ENCODE results near the gene SLC17A9. TPM values are rescaled to one million over a fixed set of nuclear protein-coding genes. Genes with fewer than 3 reads are reported as not detected.

SLC17A9 gene
- total and polyA plus RNA-seq, 2 donors (not counting 1 experiment from before 2014, with no cell fraction given): 33.0 to 141 TPM

DNA sequence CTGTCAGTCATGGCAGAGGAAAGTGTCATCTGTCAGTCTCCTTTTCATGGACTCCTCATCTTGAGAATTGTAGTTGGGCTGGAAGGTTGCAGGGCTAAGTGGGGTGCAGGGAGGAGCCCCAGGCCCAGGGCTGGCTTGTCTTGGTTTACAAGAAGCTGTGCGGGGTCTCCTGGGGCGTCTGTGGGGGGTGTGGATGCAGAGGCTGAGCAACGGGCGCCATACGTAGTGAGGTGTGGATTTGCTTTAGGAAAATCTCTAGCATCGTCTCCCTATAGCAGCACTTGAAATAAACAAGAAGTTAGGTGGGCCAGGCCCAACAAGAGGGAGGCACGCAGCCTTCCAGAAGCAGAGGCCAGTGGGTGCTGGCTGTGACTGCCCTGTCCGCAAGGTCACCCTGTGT, 1.8 kb upstream of the SLC17A9 start:
- H3K9ac ChIP-seq (ENCODE audit: low read length): no peak overlapping the region
- DNase-seq (no peak), ATAC-seq (ENCODE audit: low read depth) (no peak)
- peak overlapping the region; percentile 1 for H3K4me3 Mint-ChIP-seq
- no peak overlapping the region for H3K27ac ChIP-seq (ENCODE audit: low read length in 2 of 2)
- ChIA-PET POLR2A (no interaction called here), CTCF (interaction anchor here (0.6 kb wide), 1 partner anchor 328 kb away, joined by 5 read pairs; no protein-coding TSS in a partner anchor)
- peaks cover 28 to 40% of the 10 kb centered on the region in 2 donors for H3K4me1 ChIP-seq (ENCODE audit: control insufficient read depth in 2 of 2, insufficient read depth in 2 of 2, low read length in 2 of 2)
- H3K9me3 ChIP-seq (ENCODE audit: control extremely low read depth in 1 of 3, control insufficient read depth in 2 of 3, insufficient read depth in 1 of 3, low read length in 2 of 3): peaks cover 0 to 3% (median 0%) of the 10 kb centered on the region in 3 donors
- H3K79me2 ChIP-seq (ENCODE audit: control insufficient read depth, insufficient read depth, low read length): peaks cover 69% of the 10 kb centered on the region
- H4K20me1 ChIP-seq (ENCODE audit: control insufficient read depth, insufficient read depth, low read length, poor library complexity, severe bottlenecking): peaks cover 9% of the 10 kb centered on the region
- TF ChIP-seq EZH2 (IDR thresholded peaks at IDR 0.05; ENCODE audit: borderline replicate concordance, insufficient read depth, low read depth, low read length, poor library complexity, severe bottlenecking) (no peak), CTCF (IDR thresholded peaks at IDR 0.05) (no peak)
- no peaks in the 10 kb centered on the region for H3K27me3 ChIP-seq (replicated peaks in 1 of 4; ENCODE audit: control extremely low read depth in 1 of 4, control insufficient read depth in 3 of 4, insufficient read depth in 4 of 4, low read length in 3 of 4)
- peaks cover 1 to 44% of the 10 kb centered on the region in 2 experiments for H3K36me3 ChIP-seq (replicated peaks in 1 of 2; ENCODE audit: control extremely low read depth in 1 of 2, control insufficient read depth in 1 of 2, extremely low read depth in 1 of 2, insufficient read depth in 2 of 2, low read length in 1 of 2)
- WGBS (ENCODE audit: insufficient coverage): 95% methylated on average over 8 of the region's 8 CpGs
- H3K4me3 ChIP-seq (ENCODE audit: control extremely low read depth in 1 of 5, extremely low read depth in 1 of 5, insufficient read depth in 1 of 5, low read depth in 2 of 5, low read length in 4 of 5): no peak overlapping the region
- no peak overlapping the region for H2AFZ ChIP-seq (ENCODE audit: insufficient read depth, low read depth, low read length, poor library complexity, severe bottlenecking)
- intact Hi-C loops (cut with micrococcal nuclease): loop anchor here (5.0 to 10.0 kb wide), 6 partner anchors 33 to 944 kb away; partner anchors contain the start of genes BHLHE23, DNAJC5, MRGBP and MTG2
- H3K9me3 Mint-ChIP-seq (ENCODE audit: insufficient read depth): no peaks in the 10 kb centered on the region
- H3K4me2 ChIP-seq (replicated peaks; ENCODE audit: low read depth, low read length, poor library complexity, severe bottlenecking): no peak overlapping the region
- H3K27ac Mint-ChIP-seq: peak overlapping the region; percentile 37
- H3K4me1 Mint-ChIP-seq: peaks cover 34% of the 10 kb centered on the region
- H3K27me3 Mint-ChIP-seq: no peaks in the 10 kb centered on the region

GRCh38 chr20:62951143-62951895, 1.2 kb upstream of the SLC17A9 start:
- Mint-ChIP-seq H3K27ac (peak overlapping the region; percentile 77), H3K27me3 (no peaks in the 10 kb centered on the region), H3K9me3 (ENCODE audit: insufficient read depth) (no peaks in the 10 kb centered on the region), H3K4me1 (peaks cover 38% of the 10 kb centered on the region), H3K4me3 (peak overlapping the region; percentile 60)
- H3K9ac ChIP-seq (ENCODE audit: low read length): no peak overlapping the region
- H4K20me1 ChIP-seq (ENCODE audit: control insufficient read depth, insufficient read depth, low read length, poor library complexity, severe bottlenecking): peaks cover 10% of the 10 kb centered on the region
- H3K9me3 ChIP-seq (ENCODE audit: control extremely low read depth in 1 of 3, control insufficient read depth in 2 of 3, insufficient read depth in 1 of 3, low read length in 2 of 3): peaks cover 0 to 3% (median 0%) of the 10 kb centered on the region in 3 donors
- ATAC-seq (ENCODE audit: low read depth) (no peak), DNase-seq (no peak)
- H3K4me2 ChIP-seq (replicated peaks; ENCODE audit: low read depth, low read length, poor library complexity, severe bottlenecking): peak overlapping the region; percentile 81
- CTCF ChIA-PET: no interaction called here
- 97% methylated on average over 9 of the region's 11 CpGs for WGBS (ENCODE audit: insufficient coverage)
- H2AFZ ChIP-seq (ENCODE audit: insufficient read depth, low read depth, low read length, poor library complexity, severe bottlenecking): no peak overlapping the region
- POLR2A ChIA-PET: no interaction called here
- H3K27me3 ChIP-seq (replicated peaks in 1 of 4; ENCODE audit: control extremely low read depth in 1 of 4, control insufficient read depth in 3 of 4, insufficient read depth in 4 of 4, low read length in 3 of 4): no peaks in the 10 kb centered on the region
- H3K4me3 ChIP-seq (ENCODE audit: control extremely low read depth in 1 of 5, extremely low read depth in 1 of 5, insufficient read depth in 1 of 5, low read depth in 2 of 5, low read length in 4 of 5): no peak overlapping the region
- no peak overlapping the region for H3K27ac ChIP-seq (ENCODE audit: low read length in 2 of 2)
- intact Hi-C loops (cut with micrococcal nuclease): loop anchor here (5.0 to 10.0 kb wide), 6 partner anchors 34 to 943 kb away; partner anchors contain the start of genes BHLHE23, DNAJC5, MRGBP and MTG2
- TF ChIP-seq EZH2 (IDR thresholded peaks at IDR 0.05; ENCODE audit: borderline replicate concordance, insufficient read depth, low read depth, low read length, poor library complexity, severe bottlenecking) (no peak), CTCF (IDR thresholded peaks at IDR 0.05) (no peak)
- peaks cover 1 to 40% of the 10 kb centered on the region in 2 experiments for H3K36me3 ChIP-seq (replicated peaks in 1 of 2; ENCODE audit: control extremely low read depth in 1 of 2, control insufficient read depth in 1 of 2, extremely low read depth in 1 of 2, insufficient read depth in 2 of 2, low read length in 1 of 2)
- peaks cover 28 to 40% of the 10 kb centered on the region in 2 donors for H3K4me1 ChIP-seq (ENCODE audit: control insufficient read depth in 2 of 2, insufficient read depth in 2 of 2, low read length in 2 of 2)
- H3K79me2 ChIP-seq (ENCODE audit: control insufficient read depth, insufficient read depth, low read length): peaks cover 69% of the 10 kb centered on the region

Data from B cell (primary cell).